Omental fat pad (tissue), 4 donors: ENCODE data around the gene TMC5. TPM values are rescaled to one million over a fixed set of nuclear protein-coding genes. Genes with fewer than 3 reads are reported as not detected.

Experiments
- ATAC-seq: fragments of 150-250 bp; one replicate; pipeline ENCODE4 v1.9.1; 2016; ENCODE audit warnings: mild to moderate bottlenecking, moderate library complexity; ENCODE audit not compliant: low FRiP score
- DNase-seq: peaks from one replicate; pipeline ENCODE4 v3.0.0-alpha.2; 2019; ENCODE audit warnings: low spot score
- total RNA-seq, 4 donors: library from RNA; depleted of rRNA; stranded (reverse); fragments of >200 nt; gene quantifications; one replicate each; pipeline ENCODE4 v1.1.0, GENCODE V29; 2016
- TF ChIP-seq, protein P1 (sequence below), 3 donors: fragments of 450-650 bp; IDR thresholded peaks; one replicate each; pipeline ENCODE4 v1.5.1; 2016 to 2017; ENCODE audit warnings: antibody characterized with exemption in 3 of 3, mild to moderate bottlenecking in 3 of 3, moderate library complexity in 2 of 3

The TMC5 gene
- total RNA-seq, 4 donors from 2014 or later, result 0.47 to 7.1 (median 1.1) TPM

DNA sequence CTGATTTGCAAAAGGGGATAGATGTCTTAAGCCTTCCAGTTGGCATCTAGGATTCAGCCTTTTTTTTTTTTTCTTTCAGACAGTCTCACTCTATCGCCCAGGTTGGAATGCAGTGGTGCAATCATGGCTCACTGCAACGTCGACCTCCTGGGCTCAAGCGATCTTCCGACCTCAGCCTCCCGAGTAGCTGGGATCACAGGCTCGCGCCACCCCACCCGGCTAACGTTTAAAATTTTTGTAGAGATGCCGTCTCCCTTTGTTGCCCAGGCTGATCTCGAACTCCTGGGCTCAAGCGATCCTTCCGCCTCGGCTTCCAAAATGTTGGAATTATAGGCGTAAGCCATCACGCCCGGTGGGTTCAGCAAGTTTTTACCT is 105.5 kb downstream of the TMC5 start:
- ATAC-seq (no peak), DNase-seq (no peak)
- TF ChIP-seq, protein P1, sequence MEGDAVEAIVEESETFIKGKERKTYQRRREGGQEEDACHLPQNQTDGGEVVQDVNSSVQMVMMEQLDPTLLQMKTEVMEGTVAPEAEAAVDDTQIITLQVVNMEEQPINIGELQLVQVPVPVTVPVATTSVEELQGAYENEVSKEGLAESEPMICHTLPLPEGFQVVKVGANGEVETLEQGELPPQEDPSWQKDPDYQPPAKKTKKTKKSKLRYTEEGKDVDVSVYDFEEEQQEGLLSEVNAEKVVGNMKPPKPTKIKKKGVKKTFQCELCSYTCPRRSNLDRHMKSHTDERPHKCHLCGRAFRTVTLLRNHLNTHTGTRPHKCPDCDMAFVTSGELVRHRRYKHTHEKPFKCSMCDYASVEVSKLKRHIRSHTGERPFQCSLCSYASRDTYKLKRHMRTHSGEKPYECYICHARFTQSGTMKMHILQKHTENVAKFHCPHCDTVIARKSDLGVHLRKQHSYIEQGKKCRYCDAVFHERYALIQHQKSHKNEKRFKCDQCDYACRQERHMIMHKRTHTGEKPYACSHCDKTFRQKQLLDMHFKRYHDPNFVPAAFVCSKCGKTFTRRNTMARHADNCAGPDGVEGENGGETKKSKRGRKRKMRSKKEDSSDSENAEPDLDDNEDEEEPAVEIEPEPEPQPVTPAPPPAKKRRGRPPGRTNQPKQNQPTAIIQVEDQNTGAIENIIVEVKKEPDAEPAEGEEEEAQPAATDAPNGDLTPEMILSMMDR (IDR thresholded peaks at IDR 0.05), result no peak

DNA sequence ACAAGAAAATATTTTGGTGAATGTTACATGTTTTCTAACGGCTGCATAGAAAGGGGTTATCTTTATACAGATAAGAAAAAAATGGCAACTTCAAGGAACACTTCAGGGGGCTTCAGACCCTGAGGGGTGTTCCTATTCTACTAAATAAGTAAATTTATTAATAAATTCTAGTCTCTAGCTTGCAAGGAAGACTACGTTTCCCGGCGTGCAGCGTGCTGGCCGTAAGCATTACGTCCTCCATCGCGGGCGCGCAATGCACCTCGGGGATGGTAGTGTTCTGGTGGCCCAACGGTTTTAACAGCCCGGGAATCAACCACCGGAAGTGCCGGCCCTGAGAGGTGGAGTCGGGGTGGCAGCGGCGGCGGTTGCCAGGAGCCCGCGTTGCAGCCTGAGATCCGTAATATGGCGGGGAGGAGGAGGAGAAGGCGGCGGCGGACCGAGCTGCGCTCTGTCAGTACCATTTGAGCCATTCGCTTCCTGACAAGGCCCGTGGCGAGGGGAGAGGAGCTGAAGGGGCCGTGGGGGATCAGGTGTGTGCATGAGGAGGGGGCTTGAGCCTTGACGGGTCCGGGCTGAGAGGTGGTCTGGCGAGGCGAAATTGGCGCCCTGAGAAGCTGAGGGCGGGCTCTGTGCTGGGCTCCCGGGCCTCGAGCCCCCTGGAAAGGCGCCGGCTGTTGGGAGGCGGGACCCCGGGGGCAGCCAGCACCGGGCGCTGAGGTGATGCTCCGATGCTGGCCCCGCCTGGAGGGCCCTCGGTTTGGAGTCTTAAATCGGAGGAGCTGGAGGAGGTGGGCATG is 106.1 kb downstream of the TMC5 start, which contains the start of gene CCP110:
Gene CCP110, plus strand, starts transcription at position 384 of the 797 bp plus-strand sequence. CDS start 3,940 bp downstream, outside the sequence.
- DNase-seq (peak; percentile 91), ATAC-seq (peak; percentile 82)
- TF ChIP-seq, protein P1 (IDR thresholded peaks at IDR 0.05), result no peak

DNA sequence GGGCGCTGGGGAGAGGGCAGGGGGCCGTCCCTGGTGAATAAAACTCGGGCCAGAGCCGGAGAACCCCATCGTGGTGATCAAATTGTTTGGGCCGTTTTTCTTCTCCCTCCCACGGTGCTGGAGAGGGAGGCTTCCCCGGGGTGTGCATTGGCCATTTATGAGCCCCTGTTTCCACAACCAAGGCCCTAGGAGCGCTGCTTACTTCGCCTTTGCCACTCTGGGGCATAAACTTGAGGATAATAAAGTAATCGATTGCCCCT is 106.6 kb downstream of the TMC5 start:
- peak; percentile 1 for ATAC-seq
- no peak for DNase-seq
- TF ChIP-seq, protein P1 (IDR thresholded peaks at IDR 0.05), result no peak

DNA sequence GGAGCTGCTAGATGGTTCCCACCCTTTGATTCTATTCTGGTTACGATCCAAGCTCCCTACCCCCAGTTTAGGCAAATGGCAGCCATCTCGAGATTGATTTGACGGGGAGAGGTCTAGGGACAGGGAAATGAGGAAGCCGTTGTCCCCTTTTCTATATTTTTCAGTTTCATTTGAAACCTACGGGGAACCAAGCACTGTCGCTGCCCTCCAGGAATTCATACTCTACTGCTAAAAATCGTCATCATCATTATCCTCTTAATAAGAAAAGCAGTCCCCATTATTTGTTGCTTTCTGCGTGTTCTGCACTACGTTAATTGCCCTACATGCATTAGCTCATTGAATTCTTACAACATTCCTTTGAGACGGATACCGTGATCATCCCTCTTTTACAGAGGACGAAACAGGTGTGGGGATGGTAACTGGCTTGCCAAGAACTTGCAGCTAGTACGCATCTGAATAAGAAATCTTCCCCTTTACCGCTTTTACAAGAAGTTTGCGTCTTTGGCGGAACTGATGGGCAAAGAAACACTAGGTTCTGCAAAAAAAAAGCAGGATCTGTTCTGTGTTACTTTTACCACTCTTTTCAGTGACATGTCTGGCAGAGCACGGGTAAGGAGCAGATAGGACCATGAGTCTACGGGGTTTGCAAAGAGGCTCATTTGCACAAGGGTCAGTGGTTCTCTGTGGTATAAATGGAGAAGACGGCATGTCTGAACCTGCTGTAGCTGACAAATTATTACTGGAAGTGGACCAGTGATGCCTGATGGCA is 107.1 kb downstream of the TMC5 start:
- ATAC-seq (no peak), DNase-seq (no peak)
- TF ChIP-seq, protein P1 (IDR thresholded peaks at IDR 0.05), result no peak

DNA sequence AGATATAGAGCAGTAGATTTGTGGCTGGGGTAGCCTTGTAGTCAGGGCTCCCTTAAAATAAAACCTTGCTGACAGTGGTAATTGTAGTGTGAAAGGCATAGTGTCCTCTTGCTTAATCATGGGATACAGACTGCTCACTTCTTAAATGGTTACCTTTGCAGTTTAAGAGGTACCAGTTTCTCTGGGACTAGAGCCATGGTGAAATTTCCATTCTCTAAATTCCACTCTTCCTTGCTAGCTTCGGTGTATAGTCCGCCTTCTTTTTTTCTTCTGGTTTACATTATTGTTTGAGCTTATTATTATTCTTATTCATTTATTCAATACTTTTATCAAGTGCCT is 107.7 kb downstream of the TMC5 start:
- DNase-seq, result no peak
- ATAC-seq, result no peak
- TF ChIP-seq, protein P1 (IDR thresholded peaks at IDR 0.05), result no peak

DNA sequence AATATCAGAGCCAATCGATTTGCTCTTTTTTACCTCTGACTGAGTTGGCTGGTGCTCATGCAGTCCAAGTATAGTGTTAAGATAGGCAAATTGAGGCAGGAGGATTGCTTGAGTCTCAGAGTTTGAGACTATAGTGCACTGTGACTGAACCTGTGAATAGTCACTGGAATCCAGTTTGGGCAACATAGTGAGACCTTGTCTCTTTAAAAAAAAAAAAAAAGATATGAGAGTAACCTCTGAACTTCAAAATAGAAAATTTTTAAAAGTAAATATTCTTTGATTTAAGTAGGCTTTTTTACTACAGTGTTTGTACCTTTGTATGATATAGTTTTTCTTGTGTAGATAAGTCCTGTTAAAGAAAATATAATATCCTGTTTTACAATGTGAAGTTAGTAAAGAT is 109.5 kb downstream of the TMC5 start:
- TF ChIP-seq, protein P1 (IDR thresholded peaks at IDR 0.05), result no peak
- ATAC-seq (no peak), DNase-seq (no peak)

DNA sequence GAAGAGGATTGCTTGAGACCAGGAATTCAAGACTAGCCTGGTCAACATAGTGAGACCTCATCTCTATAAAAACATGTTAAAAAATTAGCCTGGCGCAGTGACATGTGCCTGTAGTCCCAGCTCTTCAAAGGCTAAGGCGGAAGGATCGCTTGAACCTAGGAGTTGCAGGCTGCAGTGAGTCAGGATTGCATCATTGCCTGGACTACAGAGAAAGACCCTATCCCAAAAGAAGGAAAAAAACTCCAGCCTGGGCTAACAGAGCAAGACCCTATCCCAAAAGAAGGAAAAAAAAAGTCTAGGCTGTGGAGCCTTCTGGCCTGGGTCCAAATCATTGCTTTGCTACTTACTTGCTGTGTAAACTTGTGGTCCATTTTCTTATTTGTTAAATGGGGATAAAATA is 111.0 kb downstream of the TMC5 start:
- ATAC-seq (no peak), DNase-seq (no peak)
- TF ChIP-seq, protein P1 (IDR thresholded peaks at IDR 0.05), result no peak
